ENCODE results near the gene HERC6.

The HERC6 gene

DNA sequence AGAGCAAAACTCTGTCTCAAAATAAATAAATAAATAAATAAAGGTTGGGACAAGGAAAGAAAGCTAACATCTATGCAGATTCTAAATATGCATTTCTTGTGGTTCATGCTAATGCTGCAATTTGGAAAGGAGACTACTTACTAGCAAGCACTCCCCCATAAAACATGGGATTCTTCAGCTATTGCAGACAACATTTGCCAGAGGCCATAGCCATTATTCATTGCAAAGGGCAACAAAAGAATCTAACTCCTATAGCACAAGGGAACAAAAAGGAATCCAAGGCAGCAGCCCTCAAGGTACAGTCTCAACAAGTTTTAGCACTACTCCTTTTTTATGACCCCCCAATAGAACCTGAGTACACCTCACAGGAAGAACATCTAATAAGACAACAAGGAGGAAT lies 70.2 kb downstream of the HERC6 start:
- DNase-seq, result no peak

DNA sequence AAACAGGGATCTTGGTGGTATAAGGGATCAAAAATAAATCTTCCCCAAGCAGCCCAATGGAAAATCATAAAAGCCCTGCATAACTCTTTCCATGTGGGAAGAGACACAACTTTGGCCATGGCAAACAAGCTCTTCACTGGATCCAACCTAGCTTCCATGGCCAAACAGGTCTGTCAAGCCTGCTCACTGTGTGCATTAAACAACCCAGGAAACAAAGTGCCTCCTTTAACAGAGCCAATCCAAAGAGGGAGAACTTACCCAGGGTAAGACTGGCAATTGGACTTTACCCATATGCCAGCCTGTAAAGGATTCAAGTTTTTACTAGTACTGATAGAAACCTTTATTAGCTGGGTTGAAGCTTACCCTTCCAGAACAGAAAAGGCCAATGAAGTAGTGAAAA lies 70.6 kb downstream of the HERC6 start:
- no peak for DNase-seq

DNA sequence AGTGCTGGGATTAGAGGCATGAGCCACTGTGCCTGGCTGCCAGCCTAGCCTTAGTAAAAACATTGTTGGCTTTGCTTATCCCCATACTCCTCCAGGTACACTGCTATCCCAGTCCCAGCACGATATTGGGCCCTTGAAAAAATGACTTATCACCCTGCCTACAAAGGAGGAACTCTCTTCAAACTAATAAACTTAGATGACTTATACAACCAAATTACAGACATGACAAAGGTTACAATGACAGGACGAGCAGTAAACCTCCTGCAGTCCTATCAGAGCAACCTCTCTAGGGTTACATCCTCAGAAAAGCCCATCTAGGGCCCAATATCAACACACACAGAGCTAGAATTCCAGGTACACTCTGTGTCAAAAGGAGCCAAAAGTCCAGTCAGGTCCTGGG lies 72.6 kb downstream of the HERC6 start:
- no peak for DNase-seq

DNA sequence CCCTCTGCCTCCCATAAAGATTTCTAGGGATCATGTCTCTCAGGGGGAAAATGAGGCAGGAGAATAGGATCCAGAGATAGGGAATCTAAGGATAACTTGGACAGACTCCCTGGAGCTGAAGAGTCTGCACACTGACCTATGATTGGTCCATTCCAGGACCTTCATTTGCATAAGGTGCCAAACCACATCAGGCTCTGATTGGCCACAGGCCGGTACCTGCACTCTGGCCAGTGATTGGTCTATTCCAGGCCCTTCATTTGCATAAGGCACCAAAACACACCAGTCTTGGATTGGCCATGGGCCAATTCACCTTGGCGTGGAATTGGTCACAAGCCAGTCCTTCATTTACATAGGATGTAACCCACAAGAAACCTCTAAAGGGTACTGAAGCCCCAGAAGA lies 74.3 kb downstream of the HERC6 start:
- no peak for DNase-seq

DNA sequence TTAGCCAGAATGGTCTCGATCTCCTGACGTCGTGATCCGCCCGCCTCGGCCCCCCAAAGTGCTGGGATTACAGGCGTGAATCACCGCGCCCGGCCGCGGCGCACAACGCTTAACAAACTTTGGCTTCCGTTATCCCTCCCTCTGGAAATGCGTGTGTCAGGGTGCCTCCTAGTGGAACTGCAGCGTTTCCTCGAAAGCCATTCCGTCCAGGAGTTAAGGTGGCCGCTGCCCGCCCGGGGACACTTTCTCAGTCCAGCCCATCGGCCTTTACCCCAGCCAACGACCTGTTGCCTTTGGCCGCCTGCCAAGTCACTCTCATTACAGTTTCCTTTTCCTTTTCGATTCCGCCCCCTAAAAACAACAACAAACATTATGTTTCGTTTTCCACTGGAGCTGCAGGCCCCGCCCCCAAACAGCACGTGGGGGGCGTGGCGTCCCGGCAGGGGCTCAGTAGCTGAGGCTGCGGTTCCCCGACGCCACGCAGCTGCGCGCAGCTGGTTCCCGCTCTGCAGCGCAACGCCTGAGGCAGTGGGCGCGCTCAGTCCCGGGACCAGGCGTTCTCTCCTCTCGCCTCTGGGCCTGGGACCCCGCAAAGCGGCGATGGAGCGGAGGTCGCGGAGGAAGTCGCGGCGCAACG lies 78.1 kb downstream of the HERC6 start, which contains the start of gene HERC5:
Gene HERC5, plus strand, starts transcription at position 450 of the 637 bp plus-strand sequence. Its CDS starts 151 bp downstream, at position 601.
- peak; percentile 88 for DNase-seq

DNA sequence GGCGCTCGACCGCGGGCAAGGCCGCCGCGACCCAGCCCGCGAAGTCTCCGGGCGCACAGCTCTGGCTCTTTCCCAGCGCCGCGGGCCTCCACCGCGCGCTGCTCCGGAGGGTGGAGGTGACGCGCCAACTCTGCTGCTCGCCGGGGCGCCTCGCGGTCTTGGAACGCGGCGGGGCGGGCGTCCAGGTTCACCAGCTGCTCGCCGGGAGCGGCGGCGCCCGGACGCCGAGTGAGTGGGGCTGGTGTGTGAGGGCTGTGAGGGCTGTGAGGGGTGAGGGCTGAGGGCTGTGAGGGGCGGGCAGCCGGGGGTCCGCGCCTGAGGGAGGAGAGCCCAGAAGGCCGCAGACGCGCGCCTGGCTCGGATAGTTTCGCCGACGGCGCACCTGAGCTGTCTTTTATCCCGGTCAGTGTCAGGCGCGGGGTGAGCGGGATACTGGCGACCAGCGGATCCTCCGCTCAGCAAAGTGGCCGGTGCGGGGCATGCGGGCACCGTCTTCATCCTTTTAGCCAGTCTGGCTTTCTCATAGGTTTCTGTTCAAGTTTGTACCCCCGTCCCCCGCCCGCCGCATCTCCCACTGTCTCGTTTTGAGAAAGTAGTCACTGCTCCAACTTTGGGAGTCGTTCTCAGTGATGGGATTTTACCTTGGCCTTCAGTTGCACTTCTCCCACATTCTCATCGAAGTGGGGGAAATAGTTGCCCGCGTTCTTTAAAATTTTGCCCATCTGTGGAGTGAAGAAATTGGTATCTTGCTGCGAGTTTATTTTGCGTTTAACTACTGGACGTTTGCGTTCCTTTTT lies 78.9 kb downstream of the HERC6 start:
- peak; percentile 43 for DNase-seq

DNA sequence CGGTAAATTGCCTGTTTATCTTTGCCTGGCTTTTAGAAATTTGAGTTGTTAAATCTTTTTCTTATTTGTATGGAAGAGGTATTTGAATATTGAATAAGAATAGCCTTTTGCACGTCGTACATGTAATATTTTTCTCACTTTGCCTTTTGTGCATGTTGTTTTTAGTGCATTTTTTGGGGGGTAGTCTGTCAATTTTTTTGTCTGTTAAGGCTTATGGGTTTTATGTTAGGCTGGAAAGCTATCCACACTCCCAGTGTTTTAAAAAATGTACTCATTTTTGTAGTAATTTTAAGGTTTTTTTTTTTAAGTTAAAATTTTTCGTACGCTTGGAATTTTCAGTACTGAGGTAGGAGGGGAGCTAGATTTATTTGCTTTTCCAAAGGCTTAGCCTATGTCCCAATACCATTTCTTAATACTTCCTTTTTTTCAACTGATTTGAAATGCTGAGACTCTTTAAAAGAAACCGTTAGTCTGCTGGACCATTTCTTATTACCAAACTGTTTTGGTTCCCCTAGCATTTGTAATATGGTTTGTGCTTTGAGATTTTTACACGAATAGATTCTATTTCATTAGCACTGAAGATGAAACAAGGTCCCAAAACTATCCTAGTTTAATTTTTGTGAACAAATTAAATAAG lies 79.6 kb downstream of the HERC6 start:
- no peak for DNase-seq

DNA sequence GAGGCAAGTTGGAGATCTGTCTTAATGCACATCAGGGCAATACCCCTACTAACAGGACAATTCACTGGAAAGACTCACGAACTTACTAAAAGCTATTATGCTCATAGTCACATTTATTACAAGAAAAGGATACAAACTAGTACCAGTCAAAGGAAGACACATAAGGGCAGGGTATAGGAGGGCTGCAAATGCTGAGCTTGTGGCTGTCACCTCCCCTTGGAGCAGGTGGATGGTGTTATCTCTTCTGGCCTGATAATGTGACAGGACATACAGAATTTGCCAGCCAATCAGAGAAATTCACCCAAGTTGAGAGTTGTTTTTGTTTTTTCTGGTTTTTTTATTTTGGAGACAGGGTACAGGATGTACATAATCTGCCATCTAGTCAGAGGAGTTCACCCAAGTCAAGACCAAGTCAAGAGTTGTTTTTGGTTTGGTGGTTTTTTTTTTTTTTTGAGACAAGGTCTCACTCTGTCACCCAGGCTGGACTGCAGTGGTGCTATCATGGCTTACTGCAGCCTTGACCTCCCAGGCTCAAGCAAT lies 87.1 kb downstream of the HERC6 start:
- DNase-seq, result no peak

DNA sequence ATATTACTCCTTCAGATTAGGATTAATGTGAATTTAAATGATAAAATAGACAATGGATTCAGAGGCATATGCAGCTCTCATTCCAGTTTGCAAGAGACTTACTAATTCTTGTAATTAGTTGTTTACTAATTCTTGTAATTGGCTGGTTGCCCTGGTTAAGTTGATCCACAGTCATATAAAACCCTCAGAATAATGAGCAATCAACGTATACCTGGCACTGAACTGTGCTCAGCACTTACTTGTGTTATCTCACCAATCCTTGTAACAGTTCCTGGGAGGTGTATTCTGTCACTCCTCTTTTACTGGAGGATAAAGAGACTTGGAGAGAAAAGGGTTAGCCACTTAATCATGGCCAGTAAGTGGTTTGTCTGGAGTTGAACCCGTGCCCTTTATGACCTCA lies 88.7 kb downstream of the HERC6 start:
- no peak for DNase-seq

DNA sequence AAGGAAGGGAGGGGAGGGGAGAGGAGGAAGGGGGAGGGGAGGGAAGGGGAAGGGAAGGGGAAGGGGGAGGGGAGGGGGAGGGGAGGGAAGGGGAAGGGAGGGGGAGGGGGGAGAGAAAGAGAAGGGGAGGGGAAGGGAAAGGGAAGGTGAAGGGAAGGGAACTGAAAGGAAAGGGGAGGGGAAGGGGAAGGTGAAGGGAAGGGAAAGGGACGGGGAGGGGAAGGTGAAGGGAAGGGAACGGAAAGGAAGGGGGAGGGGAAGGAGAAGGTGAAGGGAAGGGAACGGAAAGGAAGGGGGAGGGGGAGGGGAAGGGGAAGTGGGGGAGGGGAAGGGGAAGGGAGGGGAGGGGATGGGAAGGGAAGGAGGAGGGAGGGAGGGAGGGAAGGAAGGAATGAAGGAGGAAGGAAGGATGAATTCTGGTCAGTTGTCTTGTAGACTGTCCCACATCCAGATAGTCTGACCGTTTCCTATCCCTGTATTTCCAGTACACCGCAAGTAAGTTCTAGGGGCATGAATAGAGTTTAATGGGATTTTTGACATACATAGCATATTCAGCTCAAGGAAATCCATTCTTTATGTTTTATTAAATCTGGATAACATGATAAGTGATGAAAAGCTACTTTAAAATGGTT lies 98.7 kb downstream of the HERC6 start:
- no peak for DNase-seq

DNA sequence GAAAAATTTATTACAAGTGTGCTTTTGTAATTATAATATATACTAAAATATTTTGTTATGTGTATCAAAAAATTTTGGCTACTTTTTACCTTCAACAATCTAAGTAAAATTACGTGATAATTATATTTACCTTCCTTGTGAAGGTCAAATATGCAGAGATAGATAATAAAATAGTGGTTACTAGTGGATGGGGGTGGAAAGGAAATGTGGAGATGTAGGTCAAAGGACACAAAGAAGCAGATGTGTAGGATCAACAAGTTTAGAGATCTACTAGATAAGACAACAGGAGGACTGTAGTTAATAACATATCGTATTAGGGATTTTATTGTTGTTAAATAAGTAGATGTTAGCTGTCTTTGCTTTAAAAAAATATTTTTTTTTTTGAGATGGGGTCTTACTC lies 99.6 kb downstream of the HERC6 start:
- no peak for DNase-seq

DNA sequence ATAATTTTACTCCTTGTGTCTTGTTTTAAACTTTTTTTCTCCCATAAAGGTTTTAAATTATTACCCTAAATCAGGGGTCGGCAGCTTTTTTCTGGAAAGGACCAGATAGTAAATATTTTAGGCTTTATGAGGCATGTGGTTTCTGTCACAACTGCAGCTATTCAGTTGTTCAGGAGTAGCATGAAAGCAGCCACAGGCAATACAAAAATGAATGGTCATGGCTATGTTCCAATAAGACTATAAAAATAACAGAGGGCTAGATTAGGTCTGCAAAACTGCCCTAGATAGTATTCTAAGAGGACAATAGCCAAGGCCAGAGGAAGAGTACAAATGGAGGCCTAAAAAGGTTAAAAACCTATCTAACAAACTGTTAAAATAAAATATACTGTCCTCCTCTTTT lies 102.9 kb downstream of the HERC6 start:
- no peak for DNase-seq

DNA sequence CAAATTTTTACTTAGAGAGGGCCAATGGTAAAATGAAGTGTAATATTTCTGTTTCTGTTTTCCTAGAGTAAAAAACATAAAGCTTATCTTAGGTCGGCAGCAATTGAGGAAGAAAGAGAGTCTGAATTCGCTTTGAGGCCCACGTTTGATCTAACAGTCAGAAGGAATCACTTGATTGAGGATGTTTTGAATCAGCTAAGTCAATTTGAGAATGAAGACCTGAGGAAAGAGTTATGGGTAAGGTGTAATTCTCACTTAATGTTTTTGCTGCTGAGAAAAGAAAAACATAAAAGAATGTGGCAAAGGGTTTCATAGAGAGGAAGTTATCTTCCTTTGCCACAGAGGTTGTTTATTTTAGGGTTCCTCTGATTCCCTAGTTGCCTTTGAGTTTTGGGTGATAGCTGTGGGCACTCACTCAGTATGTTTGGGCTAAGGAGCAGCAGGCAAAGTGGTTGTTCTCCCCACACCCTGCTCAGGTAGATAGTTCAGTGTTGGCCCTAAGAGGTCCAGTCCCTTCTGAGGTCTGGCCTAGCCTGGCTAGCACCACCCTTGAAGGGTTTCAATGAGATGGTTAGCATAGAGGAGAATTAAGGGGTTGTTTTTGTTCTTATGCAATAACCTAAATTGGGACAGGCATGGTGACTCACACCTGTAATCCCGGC lies 110.6 kb downstream of the HERC6 start:
- no peak for DNase-seq

Measured in stimulated activated CD4-positive, alpha-beta T cell treated with anti-CD3 and anti-CD28 coated beads, Interleukin-4, amount 100 ng/mL, for 24 hours (primary cell).